ENCODE data around the gene DNMBP. TPM values are rescaled to one million over a fixed set of nuclear protein-coding genes. Genes with fewer than 3 reads are reported as not detected.
"Not testable (repeated sequence)": the region's sequence is repeated elsewhere in the genome, so short reads cannot be mapped to it uniquely, and the experiment has no call there.

Gene DNMBP
- total and polyA plus RNA-seq, 2 donors (not counting 3 experiments of a cell fraction or from before 2014, with no cell fraction given) = 32.0 to 53.4 TPM

DNA sequence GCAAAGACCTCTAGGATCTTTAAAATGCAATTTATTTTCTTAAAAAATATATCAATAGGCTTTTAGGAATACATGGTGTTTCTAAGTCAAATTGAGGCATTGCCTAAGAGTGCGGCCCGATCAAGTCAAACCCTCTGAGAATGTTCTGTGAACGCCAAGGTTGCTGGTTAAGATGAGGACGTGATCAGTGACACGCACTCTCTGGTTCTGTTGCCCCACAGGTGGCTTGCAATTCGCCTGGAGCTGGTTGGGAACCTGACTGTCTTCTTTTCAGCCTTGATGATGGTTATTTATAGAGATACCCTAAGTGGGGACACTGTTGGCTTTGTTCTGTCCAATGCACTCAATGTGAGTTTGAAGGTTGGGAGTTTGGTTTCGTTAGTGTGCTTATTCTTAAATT lies 168.0 kb downstream of the DNMBP start:
- dilution Hi-C loops (cut with MboI; ENCODE audit: extremely low pct_ligation_motif_present, low sequenced_read_pairs) = no loop called here
- BruUV-seq (replicated peaks) = no TSS peak
- TF ChIP-seq GATA2 (IDR thresholded peaks at IDR 0.05; ENCODE audit: insufficient read depth, insufficient read length, low read depth, low read length) (no peak), FOS (IDR thresholded peaks at IDR 0.05; ENCODE audit: borderline replicate concordance, insufficient read depth, low read length) (no peak), MYC (IDR thresholded peaks at IDR 0.05; ENCODE audit: low read depth, low read length) (no peak), EZH2 (IDR thresholded peaks at IDR 0.05; ENCODE audit: borderline replicate concordance, low read depth, low read length, severe bottlenecking) (no peak), POLR2AphosphoS5 (IDR thresholded peaks at IDR 0.05; ENCODE audit: insufficient read depth, low read depth, low read length) (no peak), POLR2A (IDR thresholded peaks at IDR 0.05; ENCODE audit: low read depth, low read length) (no peak), JUN (IDR thresholded peaks at IDR 0.05; ENCODE audit: borderline replicate concordance, insufficient read depth, insufficient read length, low read depth) (no peak)
- TF ChIP-seq, protein P1, sequence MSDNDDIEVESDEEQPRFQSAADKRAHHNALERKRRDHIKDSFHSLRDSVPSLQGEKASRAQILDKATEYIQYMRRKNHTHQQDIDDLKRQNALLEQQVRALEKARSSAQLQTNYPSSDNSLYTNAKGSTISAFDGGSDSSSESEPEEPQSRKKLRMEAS (IDR thresholded peaks at IDR 0.05; ENCODE audit: insufficient read depth, insufficient read length) = no peak
- TF ChIP-seq, protein P2, sequence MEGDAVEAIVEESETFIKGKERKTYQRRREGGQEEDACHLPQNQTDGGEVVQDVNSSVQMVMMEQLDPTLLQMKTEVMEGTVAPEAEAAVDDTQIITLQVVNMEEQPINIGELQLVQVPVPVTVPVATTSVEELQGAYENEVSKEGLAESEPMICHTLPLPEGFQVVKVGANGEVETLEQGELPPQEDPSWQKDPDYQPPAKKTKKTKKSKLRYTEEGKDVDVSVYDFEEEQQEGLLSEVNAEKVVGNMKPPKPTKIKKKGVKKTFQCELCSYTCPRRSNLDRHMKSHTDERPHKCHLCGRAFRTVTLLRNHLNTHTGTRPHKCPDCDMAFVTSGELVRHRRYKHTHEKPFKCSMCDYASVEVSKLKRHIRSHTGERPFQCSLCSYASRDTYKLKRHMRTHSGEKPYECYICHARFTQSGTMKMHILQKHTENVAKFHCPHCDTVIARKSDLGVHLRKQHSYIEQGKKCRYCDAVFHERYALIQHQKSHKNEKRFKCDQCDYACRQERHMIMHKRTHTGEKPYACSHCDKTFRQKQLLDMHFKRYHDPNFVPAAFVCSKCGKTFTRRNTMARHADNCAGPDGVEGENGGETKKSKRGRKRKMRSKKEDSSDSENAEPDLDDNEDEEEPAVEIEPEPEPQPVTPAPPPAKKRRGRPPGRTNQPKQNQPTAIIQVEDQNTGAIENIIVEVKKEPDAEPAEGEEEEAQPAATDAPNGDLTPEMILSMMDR (IDR thresholded peaks at IDR 0.05; ENCODE audit: extremely low read depth in 1 of 2, insufficient read depth in 1 of 2, low read depth in 1 of 2, low read length in 2 of 2) = no peak

DNA sequence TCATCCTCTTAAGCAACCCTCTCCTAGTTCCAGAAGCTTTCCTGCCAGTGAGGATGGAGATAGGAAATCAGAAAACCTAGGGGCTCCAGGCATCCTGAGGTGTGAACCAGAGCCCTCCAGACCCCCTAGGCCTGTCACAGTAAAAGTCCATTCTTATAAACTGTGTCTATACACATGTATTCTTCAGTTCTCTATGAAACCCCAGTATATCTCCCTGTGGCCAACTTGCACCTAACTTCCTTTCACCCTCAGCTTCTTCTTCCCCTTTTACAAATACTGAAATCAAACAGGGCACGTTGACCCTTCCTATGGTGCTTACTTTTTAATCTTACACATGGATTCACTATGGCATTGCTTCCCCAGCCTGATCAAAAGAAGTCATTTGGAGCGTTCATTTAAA lies 168.9 kb downstream of the DNMBP start:
- DNase-seq (ENCODE audit: low read depth, low spot score); H3K27me3 ChIP-seq (ENCODE audit: control insufficient read depth in 2 of 2, insufficient read depth in 2 of 2, low read length in 2 of 2); H3K4me2 ChIP-seq (ENCODE audit: insufficient read depth, low read length); H3K79me2 ChIP-seq (ENCODE audit: control insufficient read depth, insufficient read depth, low read length); H3K9me3 ChIP-seq (replicated peaks; ENCODE audit: control insufficient read depth, insufficient read depth, low read length); BruUV-seq (replicated peaks); H3K9me1 ChIP-seq (replicated peaks; ENCODE audit: control insufficient read depth, extremely low read depth, insufficient read depth, low read length); H3K9ac ChIP-seq (replicated peaks; ENCODE audit: extremely low read depth, insufficient read depth, low read length); H2AFZ ChIP-seq (ENCODE audit: low read depth, low read length); H4K20me1 ChIP-seq (replicated peaks; ENCODE audit: control insufficient read depth, extremely low read depth, insufficient read depth, low read length); H3K4me3 ChIP-seq (replicated peaks in 1 of 3; ENCODE audit: insufficient read depth in 1 of 3, low read depth in 1 of 3, low read length in 3 of 3); H3K27ac ChIP-seq (ENCODE audit: insufficient read depth, low read depth, low read length); FAIRE-seq; POLR2A ChIA-PET; H3K36me3 ChIP-seq (ENCODE audit: control insufficient read depth in 2 of 2, extremely low read depth in 1 of 2, insufficient read depth in 2 of 2, low read length in 2 of 2); dilution Hi-C loops (cut with MboI; ENCODE audit: extremely low pct_ligation_motif_present, low sequenced_read_pairs): not testable (repeated sequence)
- CTCF ChIA-PET = interaction anchor here (0.9 kb wide), 1 partner anchor 109 kb away, joined by 3 read pairs; the partner anchor contains the start of genes COX15 and CUTC
- intact Hi-C loops (cut with micrococcal nuclease) = loop anchor here (10.0 kb wide), 1 partner anchor 216 kb away; the partner anchor contains the start of gene SLC25A28
- H3K4me1 ChIP-seq (ENCODE audit: control insufficient read depth, extremely low read depth, insufficient read depth, low read length) = peaks cover 14% of the 10 kb centered on the region

More for the DNA sequence above, 168.0 kb downstream of the DNMBP start:
- intact Hi-C loops (cut with micrococcal nuclease) = loop anchor here (10.0 kb wide), 1 partner anchor 217 kb away; the partner anchor contains the start of gene SLC25A28
- no peaks in the 10 kb centered on the region for H3K36me3 ChIP-seq (ENCODE audit: control insufficient read depth in 2 of 2, extremely low read depth in 1 of 2, insufficient read depth in 2 of 2, low read length in 2 of 2)
- FAIRE-seq (no peak), DNase-seq (ENCODE audit: low read depth, low spot score) (no peak)
- no peaks in the 10 kb centered on the region for H3K27me3 ChIP-seq (ENCODE audit: control insufficient read depth in 2 of 2, insufficient read depth in 2 of 2, low read length in 2 of 2)
- H3K9me3 ChIP-seq (replicated peaks; ENCODE audit: control insufficient read depth, insufficient read depth, low read length) = no peaks in the 10 kb centered on the region
- no peak overlapping the region for H3K9ac ChIP-seq (replicated peaks; ENCODE audit: extremely low read depth, insufficient read depth, low read length)
- H2AFZ ChIP-seq (ENCODE audit: low read depth, low read length) = no peak overlapping the region
- H3K9me1 ChIP-seq (replicated peaks; ENCODE audit: control insufficient read depth, extremely low read depth, insufficient read depth, low read length) = no peaks in the 10 kb centered on the region
- no peak overlapping the region for H3K4me2 ChIP-seq (ENCODE audit: insufficient read depth, low read length)
- no peaks in the 10 kb centered on the region for H3K79me2 ChIP-seq (ENCODE audit: control insufficient read depth, insufficient read depth, low read length)
- ChIA-PET CTCF (no interaction called here), POLR2A (no interaction called here)
- no peaks in the 10 kb centered on the region for H4K20me1 ChIP-seq (replicated peaks; ENCODE audit: control insufficient read depth, extremely low read depth, insufficient read depth, low read length)
- peaks cover 18% of the 10 kb centered on the region for H3K4me1 ChIP-seq (ENCODE audit: control insufficient read depth, extremely low read depth, insufficient read depth, low read length)
- H3K27ac ChIP-seq (ENCODE audit: insufficient read depth, low read depth, low read length) = no peak overlapping the region
- H3K4me3 ChIP-seq (replicated peaks in 1 of 3; ENCODE audit: insufficient read depth in 1 of 3, low read depth in 1 of 3, low read length in 3 of 3) = no peak overlapping the region

Measured in endothelial cell of umbilical vein (primary cell).